Gastrocnemius medialis (tissue), 4 donors: ENCODE results near the gene TUBB3.

Source experiments
- POLR2A ChIP-seq, 2 donors: fragments of 450-650 bp; IDR thresholded peaks; one replicate each; pipeline ENCODE4 v1.6.1; 2017; ENCODE audit warnings: antibody characterized with exemption in 2 of 2, mild to moderate bottlenecking in 2 of 2, moderate library complexity in 2 of 2
- TF ChIP-seq, protein P1 (sequence below), 5 experiments: fragments of 450-650 bp in 3 of 5; fragments of 200-600 bp in 2 of 5; sonication (generic) in 2 of 5; IDR thresholded peaks in 4 of 5; conservative IDR thresholded peaks in 1 of 5; 1 replicate in 4 of 5; 2 replicates in 1 of 5; pipeline ENCODE4 v1.5.1; 2016 to 2019; ENCODE audit warnings: antibody characterized with exemption in 5 of 5, mild to moderate bottlenecking in 3 of 5, moderate library complexity in 3 of 5

DNA sequence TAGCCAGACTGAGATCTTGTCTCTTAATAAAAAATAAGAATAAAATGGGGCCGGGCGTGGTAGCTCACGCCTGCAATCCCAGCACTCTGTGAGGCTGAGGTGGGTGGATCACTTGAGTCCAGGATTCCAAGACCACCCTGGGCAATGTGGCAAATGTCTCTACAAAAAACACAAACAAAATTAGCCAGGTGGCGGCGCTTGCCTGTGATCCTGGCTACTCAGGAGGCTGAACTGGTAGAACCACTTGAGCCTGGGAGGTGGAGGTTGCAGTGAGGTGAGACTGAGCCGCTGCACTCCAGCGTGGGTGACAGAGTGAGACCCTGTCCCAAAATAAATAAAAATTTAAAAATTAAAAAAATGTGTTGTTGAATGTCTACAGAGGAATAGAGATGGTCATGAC, 22.5 kb downstream of the TUBB3 start:
- TF ChIP-seq, protein P1, sequence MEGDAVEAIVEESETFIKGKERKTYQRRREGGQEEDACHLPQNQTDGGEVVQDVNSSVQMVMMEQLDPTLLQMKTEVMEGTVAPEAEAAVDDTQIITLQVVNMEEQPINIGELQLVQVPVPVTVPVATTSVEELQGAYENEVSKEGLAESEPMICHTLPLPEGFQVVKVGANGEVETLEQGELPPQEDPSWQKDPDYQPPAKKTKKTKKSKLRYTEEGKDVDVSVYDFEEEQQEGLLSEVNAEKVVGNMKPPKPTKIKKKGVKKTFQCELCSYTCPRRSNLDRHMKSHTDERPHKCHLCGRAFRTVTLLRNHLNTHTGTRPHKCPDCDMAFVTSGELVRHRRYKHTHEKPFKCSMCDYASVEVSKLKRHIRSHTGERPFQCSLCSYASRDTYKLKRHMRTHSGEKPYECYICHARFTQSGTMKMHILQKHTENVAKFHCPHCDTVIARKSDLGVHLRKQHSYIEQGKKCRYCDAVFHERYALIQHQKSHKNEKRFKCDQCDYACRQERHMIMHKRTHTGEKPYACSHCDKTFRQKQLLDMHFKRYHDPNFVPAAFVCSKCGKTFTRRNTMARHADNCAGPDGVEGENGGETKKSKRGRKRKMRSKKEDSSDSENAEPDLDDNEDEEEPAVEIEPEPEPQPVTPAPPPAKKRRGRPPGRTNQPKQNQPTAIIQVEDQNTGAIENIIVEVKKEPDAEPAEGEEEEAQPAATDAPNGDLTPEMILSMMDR (IDR thresholded peaks at IDR 0.05 in 4 of 5, conservative IDR thresholded peaks at IDR 0.05 in 1 of 5), result no peak
- no peak for TF ChIP-seq POLR2A (IDR thresholded peaks at IDR 0.05)
